NCI-H1694 treated with DMSO at 0.1 percent for 48 hours (cell line): ENCODE data around the gene SLC25A12.
"Not testable (repeated sequence)": the region's sequence is repeated elsewhere in the genome, so short reads cannot be mapped to it uniquely, and the experiment has no call there.

Experiments used
- DNase-seq: peaks from one replicate; lab custom pipeline; 2025; lab: John Stamatoyannopoulos, UW

Gene SLC25A12

GRCh38 chr2:171789956-171790355 is 104.1 kb downstream of the SLC25A12 start:
- no peak for DNase-seq

DNA sequence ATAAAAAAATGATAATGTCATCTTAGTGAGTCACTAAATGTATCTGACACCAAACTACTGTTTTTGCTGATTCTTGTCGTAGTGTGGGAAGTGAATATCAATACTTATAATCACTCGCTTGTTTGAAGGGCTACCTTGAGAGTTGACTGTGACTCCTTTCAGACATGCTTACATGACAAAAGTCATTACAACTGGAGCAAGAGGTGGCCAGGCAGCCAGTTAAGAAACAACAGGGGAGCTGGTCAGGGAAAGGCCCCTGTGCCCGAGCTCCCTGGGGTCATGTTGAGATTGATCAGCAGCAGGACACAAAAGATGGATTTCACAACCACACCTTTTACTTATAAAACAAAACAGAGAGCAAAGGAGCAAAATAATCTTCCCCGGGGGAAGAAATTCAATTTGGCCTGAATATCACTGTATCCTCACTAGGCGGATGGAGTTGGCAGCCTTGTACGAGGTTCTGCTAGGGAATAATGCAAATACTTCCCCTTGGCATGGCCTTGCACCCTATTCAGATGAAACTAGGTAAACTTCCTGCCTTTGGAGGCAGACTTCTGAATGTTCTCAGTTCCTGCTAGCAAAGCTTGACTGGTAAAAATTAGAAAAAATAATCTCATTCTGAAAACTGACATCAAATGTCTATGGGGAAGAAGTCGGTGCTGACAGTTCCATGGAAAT is 105.6 kb downstream of the SLC25A12 start:
- DNase-seq, result no peak

- no peak for DNase-seq
These were observed 106.5 kb downstream of the SLC25A12 start for GRCh38 chr2:171787333-171788072.

- DNase-seq, result no peak
These were observed 108.6 kb downstream of the SLC25A12 start for GRCh38 chr2:171785450-171785849.

GRCh38 chr2:171778515-171778914 is 115.5 kb downstream of the SLC25A12 start:
- no peak for DNase-seq

- DNase-seq, result not testable (repeated sequence)
These were observed 119.5 kb downstream of the SLC25A12 start for GRCh38 chr2:171774581-171774980.

GRCh38 chr2:171772373-171772772 is 121.7 kb downstream of the SLC25A12 start:
- no peak for DNase-seq

DNA sequence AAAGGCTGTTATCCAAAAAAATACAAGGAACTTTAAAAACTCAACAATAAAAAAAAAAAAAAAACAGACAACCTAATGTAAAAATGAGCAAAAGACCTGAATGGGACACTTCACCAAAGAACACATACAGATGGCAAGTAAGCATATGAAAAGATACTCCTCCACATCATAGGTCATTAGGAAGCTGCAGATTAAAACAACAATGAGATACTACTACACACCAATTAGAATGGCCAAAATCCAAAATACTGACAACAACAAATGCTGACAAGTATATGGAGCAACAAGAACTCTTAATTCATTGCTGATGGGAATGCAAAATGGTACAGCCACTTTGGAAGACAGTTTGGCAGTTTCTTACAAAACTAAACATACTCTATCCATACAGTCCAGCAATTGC is 122.6 kb downstream of the SLC25A12 start:
- DNase-seq, result no peak

DNA sequence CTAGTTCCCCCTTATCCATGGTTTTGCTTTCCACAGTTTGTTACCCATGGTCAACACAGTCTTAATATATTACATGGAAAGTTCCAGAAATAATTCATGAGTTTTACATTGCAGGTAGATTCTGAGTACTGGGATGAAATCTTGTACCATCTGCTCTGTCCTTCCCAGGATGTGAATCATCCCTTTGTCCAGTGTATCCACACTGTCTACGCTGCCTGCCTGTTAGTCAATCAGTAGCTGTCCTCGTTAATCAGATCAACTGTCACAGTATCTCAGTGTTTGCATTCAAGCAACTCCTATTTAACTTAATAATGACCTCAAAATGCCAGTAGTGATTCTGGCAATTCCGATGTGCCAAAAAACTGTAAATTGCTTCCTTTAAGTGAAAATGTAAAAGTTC is 130.4 kb downstream of the SLC25A12 start:
- no peak for DNase-seq

DNA sequence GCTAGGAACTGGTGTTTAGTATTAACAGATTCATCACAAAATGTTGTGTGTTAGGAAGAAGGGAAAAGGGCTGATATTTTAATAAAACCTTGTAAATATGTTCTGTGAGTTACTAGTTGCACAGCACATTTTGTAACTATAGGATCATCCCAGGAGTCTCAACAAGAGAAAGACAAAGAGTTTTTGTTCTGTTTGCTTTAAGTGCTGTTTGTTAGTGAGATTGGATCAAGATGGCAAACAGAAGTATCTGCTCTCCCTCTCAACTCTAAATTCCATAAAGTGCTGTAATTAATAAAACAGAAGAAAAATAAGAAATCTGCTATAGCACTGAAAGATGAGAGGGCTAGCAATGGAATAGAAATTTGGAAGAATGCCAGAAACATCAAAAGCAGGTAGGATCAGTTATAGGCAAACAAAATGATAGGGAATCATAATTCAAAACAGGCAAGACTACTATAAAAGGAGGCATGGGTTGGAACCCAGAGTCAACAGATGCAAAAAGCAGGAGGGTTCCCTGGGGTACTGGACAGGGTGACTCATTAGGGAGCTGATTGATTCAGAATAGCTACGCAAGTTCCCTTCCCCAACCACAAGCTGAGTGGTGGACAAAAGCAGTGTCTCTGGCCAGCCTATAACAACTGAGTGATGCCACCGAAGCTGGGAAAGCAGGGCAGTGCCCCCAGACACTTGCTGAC is 131.0 kb downstream of the SLC25A12 start:
- no peak for DNase-seq

GRCh38 chr2:171761176-171761575 is 132.9 kb downstream of the SLC25A12 start:
- DNase-seq, result not testable (repeated sequence)

DNA sequence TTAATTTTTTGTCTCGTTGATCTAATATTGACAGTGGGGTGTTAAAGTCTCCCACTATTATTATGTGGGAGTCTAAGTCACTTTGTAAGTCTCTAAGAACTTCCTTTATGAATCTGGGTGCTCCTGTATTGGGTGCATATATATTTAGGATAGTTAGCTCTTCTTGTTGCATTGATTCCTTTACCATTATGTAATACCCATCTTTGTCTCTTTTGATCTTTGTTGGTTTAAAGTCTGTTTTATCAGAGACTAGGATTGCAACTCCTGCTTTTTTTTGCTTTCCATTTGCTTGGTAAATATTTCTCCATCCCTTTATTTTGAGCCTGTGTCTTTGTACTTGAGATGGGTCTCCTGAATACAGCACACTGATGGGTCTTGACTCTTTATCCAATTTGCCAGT is 135.3 kb downstream of the SLC25A12 start:
- not testable (repeated sequence) for DNase-seq

GRCh38 chr2:171754254-171754939 is 139.6 kb downstream of the SLC25A12 start:
- no peak for DNase-seq

GRCh38 chr2:171747371-171747770 is 146.7 kb downstream of the SLC25A12 start:
- no peak for DNase-seq

GRCh38 chr2:171745806-171746205 is 148.2 kb downstream of the SLC25A12 start:
- no peak for DNase-seq

DNA sequence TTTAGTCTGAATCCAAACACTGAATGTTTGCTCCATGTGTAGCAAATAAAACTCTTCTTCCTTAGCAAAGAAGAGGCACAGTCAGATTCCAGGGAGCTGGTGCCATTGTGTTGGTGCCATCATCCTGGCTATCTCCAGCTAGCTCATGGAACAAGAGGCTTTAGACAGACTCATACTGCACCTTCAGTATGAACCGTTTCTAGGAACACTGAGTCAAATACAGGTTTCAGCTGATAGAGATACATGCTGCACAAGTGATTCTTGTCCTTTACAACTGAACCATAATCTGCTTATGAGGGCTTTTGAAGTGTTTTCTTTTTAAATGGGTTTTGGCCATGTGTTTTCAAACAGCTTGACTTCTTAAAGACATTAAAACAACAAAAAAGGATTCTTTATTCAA is 148.9 kb downstream of the SLC25A12 start:
- DNase-seq, result no peak

- DNase-seq, result no peak
These were observed 151.3 kb downstream of the SLC25A12 start for GRCh38 chr2:171742760-171743159.

DNA sequence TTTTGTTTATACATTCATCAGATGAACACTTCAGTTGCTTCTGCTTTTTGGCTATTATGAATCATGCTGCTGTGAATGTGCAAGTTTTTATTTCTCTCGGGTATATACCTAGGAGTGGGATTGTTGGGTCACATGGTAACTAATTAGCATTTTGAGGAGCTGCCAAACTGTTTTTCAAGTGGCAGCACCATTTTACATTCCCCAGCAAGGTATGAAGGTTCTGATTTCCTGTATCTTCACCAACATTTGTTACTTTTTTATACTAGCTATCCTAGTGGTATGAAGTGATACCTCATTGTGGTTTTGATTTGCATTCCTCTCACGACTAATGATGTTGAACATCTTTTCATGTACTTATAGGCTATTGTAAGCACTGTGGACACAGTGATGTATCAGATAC is 152.9 kb downstream of the SLC25A12 start:
- no peak for DNase-seq

- DNase-seq, result no peak
These were observed 157.9 kb downstream of the SLC25A12 start for GRCh38 chr2:171735991-171736710.
